PFSK-1 (cell line): ENCODE measurements around the gene ATOSB.

Experiments
- FOXP2 ChIP-seq: optimal IDR thresholded peaks from 2 replicates; pipeline ENCODE3; 2011; ENCODE audit warnings: borderline replicate concordance, control low read depth, inconsistent platforms; ENCODE audit not compliant: insufficient read depth; ENCODE audit errors: extremely low read length, extremely low read depth
- POLR2AphosphoS5 ChIP-seq: IDR thresholded peaks from 2 replicates; pipeline ENCODE4 v1.6.1; 2012; ENCODE audit warnings: low read depth, mild to moderate bottlenecking, control low read depth, low read length, moderate library complexity
- REST ChIP-seq, 2 experiments: IDR thresholded peaks; 2 replicates each; pipeline versions ENCODE4 v1.6.1 to v1.8.0; 2011 to 2012; ENCODE audit warnings: low read depth in 2 of 2, low read length in 2 of 2, control low read depth in 1 of 2, inconsistent platforms in 1 of 2, mild to moderate bottlenecking in 1 of 2, moderate library complexity in 1 of 2; ENCODE audit not compliant: insufficient read depth in 1 of 2
- SIN3A ChIP-seq: IDR thresholded peaks from 2 replicates; pipeline ENCODE4 v1.6.1; 2012; ENCODE audit warnings: mild to moderate bottlenecking, low read length, moderate library complexity, borderline replicate concordance; ENCODE audit not compliant: insufficient read depth
- TAF1 ChIP-seq: IDR thresholded peaks from 2 replicates; pipeline ENCODE4 v1.6.1; 2012; ENCODE audit warnings: low read length, control low read depth, borderline replicate concordance; ENCODE audit not compliant: insufficient read depth

ATOSB gene

GRCh38 chr9:35110327-35110761 lies 5.3 kb downstream of the ATOSB start:
- no peak for TF ChIP-seq REST (IDR thresholded peaks at IDR 0.05; ENCODE audit: insufficient read depth in 1 of 2, low read depth in 2 of 2, low read length in 2 of 2)
- no peak for TF ChIP-seq POLR2AphosphoS5
- no peak for TF ChIP-seq TAF1
- TF ChIP-seq SIN3A = no peak
- no peak for TF ChIP-seq FOXP2

DNA sequence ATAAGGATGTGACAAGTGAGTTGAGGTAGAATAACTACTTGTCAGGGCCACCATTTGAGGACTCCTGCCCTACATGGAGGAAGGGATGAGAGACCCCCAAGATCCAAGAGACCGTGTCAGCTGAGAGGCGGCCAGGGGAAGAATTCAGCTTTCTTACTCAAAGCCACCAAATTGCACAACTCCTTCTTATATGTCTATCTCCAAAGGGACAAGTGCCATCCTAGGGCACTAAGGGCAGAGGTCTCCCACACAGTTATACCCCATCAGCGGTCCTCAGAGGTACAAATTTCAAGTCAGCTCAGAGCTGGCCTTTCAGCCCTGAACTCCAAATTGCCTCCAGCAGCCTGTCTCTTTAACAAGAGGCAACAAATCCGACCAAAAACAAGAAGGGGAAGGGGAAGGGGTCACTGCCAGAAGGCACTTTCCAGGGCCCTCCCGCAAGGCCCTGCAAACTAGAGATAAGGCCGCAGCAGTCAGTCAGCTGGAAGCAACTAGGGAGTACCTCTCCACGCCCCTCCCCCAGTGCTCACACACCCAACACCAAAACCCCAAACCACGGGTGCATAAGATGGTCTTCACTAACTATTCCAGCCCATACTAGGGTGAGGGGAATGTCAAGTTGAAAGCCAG lies 6.6 kb downstream of the ATOSB start:
- TF ChIP-seq REST (IDR thresholded peaks at IDR 0.05; ENCODE audit: insufficient read depth in 1 of 2, low read depth in 2 of 2, low read length in 2 of 2) (no peak), FOXP2 (no peak), POLR2AphosphoS5 (no peak), TAF1 (no peak), SIN3A (no peak)

- TF ChIP-seq TAF1 (no peak), SIN3A (no peak), POLR2AphosphoS5 (no peak), REST (IDR thresholded peaks at IDR 0.05; ENCODE audit: insufficient read depth in 1 of 2, low read depth in 2 of 2, low read length in 2 of 2) (no peak), FOXP2 (no peak)
These were observed 7.2 kb downstream of the ATOSB start for GRCh38 chr9:35108461-35108860.

- TF ChIP-seq SIN3A (no peak), TAF1 (no peak), REST (IDR thresholded peaks at IDR 0.05; ENCODE audit: insufficient read depth in 1 of 2, low read depth in 2 of 2, low read length in 2 of 2) (no peak), POLR2AphosphoS5 (no peak), FOXP2 (no peak)
These were observed 8.1 kb downstream of the ATOSB start for GRCh38 chr9:35107297-35108290.
